ENCODE results near the gene RAB13. TPM values are rescaled to one million over a fixed set of nuclear protein-coding genes. Genes with fewer than 3 reads are reported as not detected.
A peak's percentile ranks its signal among the peaks of the same experiment; 100 is the strongest.

RAB13 gene
- total and polyA plus RNA-seq, 2 of the 13 experiments (the other 11 are each of a cell fraction or from before 2014, with no cell fraction given) = 15.9 to 24.7 TPM

DNA sequence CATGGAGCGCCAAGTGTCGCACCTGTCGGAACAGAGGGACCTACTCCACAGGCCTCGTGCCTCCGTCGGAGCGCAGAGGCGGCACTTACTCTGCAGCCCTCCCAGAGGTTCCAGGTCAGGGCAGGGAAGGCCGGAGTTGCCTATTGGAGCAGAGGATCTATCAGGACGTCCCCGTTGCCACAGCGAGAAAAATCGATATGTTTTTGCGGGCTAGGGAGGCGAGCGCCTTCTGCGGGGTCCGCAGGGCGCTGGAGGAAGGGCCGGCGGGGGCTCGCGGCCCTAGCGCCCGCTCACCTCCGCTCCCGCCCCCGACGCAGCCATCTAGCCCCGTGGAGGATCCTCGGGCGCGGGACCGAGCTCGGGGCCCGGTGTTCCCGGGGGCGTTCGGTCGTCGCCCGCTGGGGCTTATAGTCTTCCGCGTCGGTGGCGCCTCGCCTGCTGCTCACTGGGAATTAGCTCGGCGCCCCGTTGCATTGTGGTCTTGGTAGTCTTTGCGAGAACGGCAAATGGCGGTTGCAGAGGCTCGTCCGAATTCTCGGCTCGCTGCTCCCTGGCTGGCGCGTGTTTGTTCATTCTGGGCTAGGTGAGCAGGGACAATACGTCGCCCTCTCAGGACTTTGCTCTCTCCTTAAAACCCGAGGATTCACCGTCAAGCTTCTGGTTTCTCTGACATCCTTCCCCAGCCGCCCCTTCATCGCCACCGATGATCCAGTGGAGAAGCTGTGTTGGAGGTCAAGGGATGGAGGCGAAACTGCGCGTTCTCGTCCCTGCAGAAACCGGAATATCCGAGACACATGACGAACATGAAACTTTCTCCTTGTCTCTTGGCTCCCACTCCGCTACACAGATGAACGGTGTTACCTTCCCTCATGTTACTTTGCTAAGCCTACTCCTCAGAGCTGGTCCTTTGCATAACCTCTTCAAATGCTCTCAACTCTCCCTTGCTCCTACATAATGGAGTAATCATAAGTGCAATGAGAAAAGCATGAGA lies 8.6 kb downstream of the RAB13 start, which contains the start of gene JTB (continued):
- TF ChIP-seq, protein P1, sequence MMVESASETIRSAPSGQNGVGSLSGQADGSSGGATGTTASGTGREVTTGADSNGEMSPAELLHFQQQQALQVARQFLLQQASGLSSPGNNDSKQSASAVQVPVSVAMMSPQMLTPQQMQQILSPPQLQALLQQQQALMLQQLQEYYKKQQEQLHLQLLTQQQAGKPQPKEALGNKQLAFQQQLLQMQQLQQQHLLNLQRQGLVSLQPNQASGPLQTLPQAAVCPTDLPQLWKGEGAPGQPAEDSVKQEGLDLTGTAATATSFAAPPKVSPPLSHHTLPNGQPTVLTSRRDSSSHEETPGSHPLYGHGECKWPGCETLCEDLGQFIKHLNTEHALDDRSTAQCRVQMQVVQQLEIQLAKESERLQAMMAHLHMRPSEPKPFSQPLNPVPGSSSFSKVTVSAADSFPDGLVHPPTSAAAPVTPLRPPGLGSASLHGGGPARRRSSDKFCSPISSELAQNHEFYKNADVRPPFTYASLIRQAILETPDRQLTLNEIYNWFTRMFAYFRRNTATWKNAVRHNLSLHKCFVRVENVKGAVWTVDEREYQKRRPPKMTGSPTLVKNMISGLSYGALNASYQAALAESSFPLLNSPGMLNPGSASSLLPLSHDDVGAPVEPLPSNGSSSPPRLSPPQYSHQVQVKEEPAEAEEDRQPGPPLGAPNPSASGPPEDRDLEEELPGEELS (CRISPR knock-in tag; IDR thresholded peaks at IDR 0.05) = peak; percentile 9
- TF ChIP-seq NFKB2 (CRISPR knock-in tag; IDR thresholded peaks at IDR 0.05; ENCODE audit: borderline replicate concordance) = peak; percentile 93
- TF ChIP-seq THAP11 (CRISPR knock-in tag; IDR thresholded peaks at IDR 0.05) = peak; percentile 99
- no peak for TF ChIP-seq ZNF629 (CRISPR knock-in tag; conservative IDR thresholded peaks at IDR 0.05)
- TF ChIP-seq FIP1L1 (IDR thresholded peaks at IDR 0.05; ENCODE audit: borderline replicate concordance, insufficient read depth, low read depth, low read length) = no peak
- TF ChIP-seq PTBP1 (IDR thresholded peaks at IDR 0.05; ENCODE audit: low read depth, low read length, poor library complexity, severe bottlenecking) = no peak
- TF ChIP-seq IKZF4 (CRISPR knock-in tag; IDR thresholded peaks at IDR 0.05; ENCODE audit: borderline replicate concordance, low read depth, not compliant biosample characterization) = peak; percentile 95
- TF ChIP-seq, protein P2, sequence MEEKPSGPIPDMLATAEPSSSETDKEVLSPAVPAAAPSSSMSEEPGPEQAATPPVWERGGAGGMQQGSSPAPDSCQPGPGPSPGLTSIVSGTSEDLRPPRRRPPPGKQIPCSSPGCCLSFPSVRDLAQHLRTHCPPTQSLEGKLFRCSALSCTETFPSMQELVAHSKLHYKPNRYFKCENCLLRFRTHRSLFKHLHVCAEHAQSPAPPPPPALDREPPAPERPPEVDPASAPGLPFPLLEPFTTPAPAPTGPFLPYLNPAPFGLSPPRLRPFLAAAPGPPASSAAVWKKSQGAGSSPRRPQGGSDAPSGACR (CRISPR knock-in tag; IDR thresholded peaks at IDR 0.05) = no peak
- TF ChIP-seq EEA1 (CRISPR knock-in tag; IDR thresholded peaks at IDR 0.05; ENCODE audit: borderline replicate concordance) = 0 out of 2 replicates have a peak, but pooled peaks have one; percentile 17
- no peak for TF ChIP-seq ZNF530 (CRISPR knock-in tag; IDR thresholded peaks at IDR 0.05; ENCODE audit: low read depth)
- TF ChIP-seq, protein P3, sequence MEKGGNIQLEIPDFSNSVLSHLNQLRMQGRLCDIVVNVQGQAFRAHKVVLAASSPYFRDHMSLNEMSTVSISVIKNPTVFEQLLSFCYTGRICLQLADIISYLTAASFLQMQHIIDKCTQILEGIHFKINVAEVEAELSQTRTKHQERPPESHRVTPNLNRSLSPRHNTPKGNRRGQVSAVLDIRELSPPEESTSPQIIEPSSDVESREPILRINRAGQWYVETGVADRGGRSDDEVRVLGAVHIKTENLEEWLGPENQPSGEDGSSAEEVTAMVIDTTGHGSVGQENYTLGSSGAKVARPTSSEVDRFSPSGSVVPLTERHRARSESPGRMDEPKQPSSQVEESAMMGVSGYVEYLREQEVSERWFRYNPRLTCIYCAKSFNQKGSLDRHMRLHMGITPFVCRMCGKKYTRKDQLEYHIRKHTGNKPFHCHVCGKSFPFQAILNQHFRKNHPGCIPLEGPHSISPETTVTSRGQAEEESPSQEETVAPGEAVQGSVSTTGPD (CRISPR knock-in tag; IDR thresholded peaks at IDR 0.05) = no peak
- TF ChIP-seq SRSF1 (optimal IDR thresholded peaks at IDR 0.05; ENCODE audit: low read depth, low read length) = no peak
- TF ChIP-seq, protein P4, sequence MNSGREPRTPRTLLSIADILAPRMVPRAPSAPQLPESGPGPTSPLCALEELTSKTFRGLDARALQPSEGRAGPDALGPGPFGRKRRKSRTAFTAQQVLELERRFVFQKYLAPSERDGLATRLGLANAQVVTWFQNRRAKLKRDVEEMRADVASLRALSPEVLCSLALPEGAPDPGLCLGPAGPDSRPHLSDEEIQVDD (CRISPR knock-in tag; IDR thresholded peaks at IDR 0.05; ENCODE audit: borderline replicate concordance) = peak; percentile 80; the same call in 1 of the 2 replicates
- TF ChIP-seq ZNF674 (CRISPR knock-in tag; IDR thresholded peaks at IDR 0.05; ENCODE audit: low read depth) = no peak
- no peak; the same call in 1 of the 2 replicates for TF ChIP-seq ZNF224 (CRISPR knock-in tag; IDR thresholded peaks at IDR 0.05)
- TF ChIP-seq, protein P5, sequence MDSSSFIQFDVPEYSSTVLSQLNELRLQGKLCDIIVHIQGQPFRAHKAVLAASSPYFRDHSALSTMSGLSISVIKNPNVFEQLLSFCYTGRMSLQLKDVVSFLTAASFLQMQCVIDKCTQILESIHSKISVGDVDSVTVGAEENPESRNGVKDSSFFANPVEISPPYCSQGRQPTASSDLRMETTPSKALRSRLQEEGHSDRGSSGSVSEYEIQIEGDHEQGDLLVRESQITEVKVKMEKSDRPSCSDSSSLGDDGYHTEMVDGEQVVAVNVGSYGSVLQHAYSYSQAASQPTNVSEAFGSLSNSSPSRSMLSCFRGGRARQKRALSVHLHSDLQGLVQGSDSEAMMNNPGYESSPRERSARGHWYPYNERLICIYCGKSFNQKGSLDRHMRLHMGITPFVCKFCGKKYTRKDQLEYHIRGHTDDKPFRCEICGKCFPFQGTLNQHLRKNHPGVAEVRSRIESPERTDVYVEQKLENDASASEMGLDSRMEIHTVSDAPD (CRISPR knock-in tag; IDR thresholded peaks at IDR 0.05) = no peak
- no peak for TF ChIP-seq ZNF510 (CRISPR knock-in tag; IDR thresholded peaks at IDR 0.05; ENCODE audit: low read depth)
- TF ChIP-seq NR2F2 (IDR thresholded peaks at IDR 0.05; ENCODE audit: borderline replicate concordance, low read depth) = no peak
- TF ChIP-seq LCORL (IDR thresholded peaks at IDR 0.05) = no peak
- no peak for TF ChIP-seq LCORL (CRISPR knock-in tag; IDR thresholded peaks at IDR 0.05)
- TF ChIP-seq ZBTB3 (CRISPR knock-in tag; IDR thresholded peaks at IDR 0.05; ENCODE audit: borderline replicate concordance, low read depth) = 0 out of 2 replicates have a peak, but pooled peaks have one; percentile 41
- TF ChIP-seq ZNF619 (CRISPR knock-in tag; IDR thresholded peaks at IDR 0.05) = peak; percentile 77; the same call in 1 of the 2 replicates
- TF ChIP-seq ZFP1 (CRISPR knock-in tag; IDR thresholded peaks at IDR 0.05) = 0 out of 2 replicates have a peak, but pooled peaks have one; percentile 26
